Gastrocnemius medialis (tissue), 4 donors: ENCODE results near the gene ZNF682. TPM values are rescaled to one million over a fixed set of nuclear protein-coding genes. Genes with fewer than 3 reads are reported as not detected.

Experiments used
- ATAC-seq, 2 donors: fragments of 150-250 bp; one replicate each; pipeline ENCODE4 v1.9.1; 2016
- DNase-seq, 2 donors: peaks; one replicate each; pipeline ENCODE4 v3.0.0-alpha.2; 2019
- H3K27ac ChIP-seq, 4 donors: fragments of 200-600 bp; sonication (generic); 1 replicate in 1 of 4; 2 replicates in 3 of 4; pipeline ENCODE4 v1.5.1; 2016 to 2018; ENCODE audit warnings: mild to moderate bottlenecking in 2 of 4, moderate library complexity in 1 of 4
- H3K27me3 ChIP-seq, 3 donors: fragments of 200-600 bp; sonication (generic) in 2 of 3; 1 replicate in 1 of 3; 2 replicates in 2 of 3; pipeline versions ENCODE4 v1.5.1 to v1.6.0; 2016 to 2019; ENCODE audit warnings: mild to moderate bottlenecking in 1 of 3, moderate library complexity in 1 of 3
- H3K36me3 ChIP-seq, 2 donors: fragments of 200-600 bp; sonication (generic) in 1 of 2; one replicate each; pipeline ENCODE4 v1.5.1; 2017 to 2018
- H3K4me1 ChIP-seq, 2 donors: fragments of 200-600 bp; sonication (generic) in 1 of 2; one replicate each; pipeline ENCODE4 v1.5.1; 2016 to 2017; ENCODE audit warnings: mild to moderate bottlenecking in 2 of 2
- H3K4me3 ChIP-seq, 4 donors: fragments of 200-600 bp; sonication (generic) in 3 of 4; 1 replicate in 1 of 4; 2 replicates in 3 of 4; pipeline ENCODE4 v1.5.1; 2016 to 2019; ENCODE audit warnings: mild to moderate bottlenecking in 2 of 4
- H3K9me3 ChIP-seq, 3 donors: fragments of 200-600 bp; sonication (generic) in 2 of 3; 1 replicate in 1 of 3; 2 replicates in 2 of 3; pipeline ENCODE4 v1.5.1; 2016 to 2019
- POLR2A ChIP-seq, 2 donors: fragments of 450-650 bp; IDR thresholded peaks; one replicate each; pipeline ENCODE4 v1.6.1; 2017; ENCODE audit warnings: antibody characterized with exemption in 2 of 2, mild to moderate bottlenecking in 2 of 2, moderate library complexity in 2 of 2
- in situ Hi-C, 4 donors: fragments of 200-750 bp; cut with MboI; loops; one replicate each; pipeline versions ENCODE4 v1.15.0 to v1.8.0; 2017; ENCODE audit warnings: low sequenced_read_pairs in 4 of 4
- intact Hi-C: fragments of 100-400 bp; cut with DNase I; formaldehyde crosslinking; loops from one replicate; pipeline ENCODE4 v1.15.1; 2023; ENCODE audit warnings: low total_unique reads
- total RNA-seq, 4 donors: library from RNA; depleted of rRNA; stranded (reverse); fragments of >200 nt; gene quantifications; one replicate each; pipeline versions ENCODE4 v1.1.0 to v1.2.3, GENCODE V29; 2016
- TF ChIP-seq, protein P1 (sequence below), 5 experiments: fragments of 450-650 bp in 3 of 5; fragments of 200-600 bp in 2 of 5; sonication (generic) in 2 of 5; IDR thresholded peaks in 4 of 5; conservative IDR thresholded peaks in 1 of 5; 1 replicate in 4 of 5; 2 replicates in 1 of 5; pipeline ENCODE4 v1.5.1; 2016 to 2019; ENCODE audit warnings: antibody characterized with exemption in 5 of 5, mild to moderate bottlenecking in 3 of 5, moderate library complexity in 3 of 5

ZNF682 gene
- total RNA-seq, 4 donors from 2014 or later = 0.44 to 6.3 TPM; not detected in 2

DNA sequence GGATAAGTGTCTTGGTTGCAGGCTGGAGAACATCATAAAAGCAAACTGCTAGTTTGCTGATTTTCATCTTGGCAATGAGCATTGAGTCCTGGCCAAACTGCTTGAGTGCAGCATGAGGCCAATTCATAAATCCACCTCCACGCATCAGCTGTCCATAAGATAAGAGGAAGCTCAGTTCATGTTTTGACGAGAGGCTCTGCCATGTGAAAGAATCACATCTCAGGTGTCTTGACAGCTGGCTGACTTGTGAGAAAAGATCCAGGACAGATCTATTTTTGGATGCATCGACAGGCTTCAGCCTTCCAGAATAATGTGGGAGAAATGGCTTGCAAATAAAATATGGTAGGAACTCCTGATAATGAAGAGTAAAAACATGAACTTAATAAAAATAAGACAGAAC lies 5.4 kb upstream of the ZNF682 start:
- ATAC-seq (peak in 1 of 2 donors; percentile 87), DNase-seq (peak in 1 of 2 donors; percentile 9)
- Histone ChIP-seq H3K4me3 (no peak overlapping the region), H3K4me1 (peaks cover 0 to 2% of the 10 kb centered on the region in 2 donors), H3K27me3 (no peaks in the 10 kb centered on the region), H3K36me3 (no peaks in the 10 kb centered on the region), H3K27ac (peak overlapping the region in 1 of 4 donors; percentile 48), H3K9me3 (no peaks in the 10 kb centered on the region)
- intact Hi-C loops = no loop called here
- in situ Hi-C loops = no loop called here
- TF ChIP-seq, protein P1, sequence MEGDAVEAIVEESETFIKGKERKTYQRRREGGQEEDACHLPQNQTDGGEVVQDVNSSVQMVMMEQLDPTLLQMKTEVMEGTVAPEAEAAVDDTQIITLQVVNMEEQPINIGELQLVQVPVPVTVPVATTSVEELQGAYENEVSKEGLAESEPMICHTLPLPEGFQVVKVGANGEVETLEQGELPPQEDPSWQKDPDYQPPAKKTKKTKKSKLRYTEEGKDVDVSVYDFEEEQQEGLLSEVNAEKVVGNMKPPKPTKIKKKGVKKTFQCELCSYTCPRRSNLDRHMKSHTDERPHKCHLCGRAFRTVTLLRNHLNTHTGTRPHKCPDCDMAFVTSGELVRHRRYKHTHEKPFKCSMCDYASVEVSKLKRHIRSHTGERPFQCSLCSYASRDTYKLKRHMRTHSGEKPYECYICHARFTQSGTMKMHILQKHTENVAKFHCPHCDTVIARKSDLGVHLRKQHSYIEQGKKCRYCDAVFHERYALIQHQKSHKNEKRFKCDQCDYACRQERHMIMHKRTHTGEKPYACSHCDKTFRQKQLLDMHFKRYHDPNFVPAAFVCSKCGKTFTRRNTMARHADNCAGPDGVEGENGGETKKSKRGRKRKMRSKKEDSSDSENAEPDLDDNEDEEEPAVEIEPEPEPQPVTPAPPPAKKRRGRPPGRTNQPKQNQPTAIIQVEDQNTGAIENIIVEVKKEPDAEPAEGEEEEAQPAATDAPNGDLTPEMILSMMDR (IDR thresholded peaks at IDR 0.05 in 4 of 5, conservative IDR thresholded peaks at IDR 0.05 in 1 of 5) = no peak
- no peak for TF ChIP-seq POLR2A (IDR thresholded peaks at IDR 0.05)

DNA sequence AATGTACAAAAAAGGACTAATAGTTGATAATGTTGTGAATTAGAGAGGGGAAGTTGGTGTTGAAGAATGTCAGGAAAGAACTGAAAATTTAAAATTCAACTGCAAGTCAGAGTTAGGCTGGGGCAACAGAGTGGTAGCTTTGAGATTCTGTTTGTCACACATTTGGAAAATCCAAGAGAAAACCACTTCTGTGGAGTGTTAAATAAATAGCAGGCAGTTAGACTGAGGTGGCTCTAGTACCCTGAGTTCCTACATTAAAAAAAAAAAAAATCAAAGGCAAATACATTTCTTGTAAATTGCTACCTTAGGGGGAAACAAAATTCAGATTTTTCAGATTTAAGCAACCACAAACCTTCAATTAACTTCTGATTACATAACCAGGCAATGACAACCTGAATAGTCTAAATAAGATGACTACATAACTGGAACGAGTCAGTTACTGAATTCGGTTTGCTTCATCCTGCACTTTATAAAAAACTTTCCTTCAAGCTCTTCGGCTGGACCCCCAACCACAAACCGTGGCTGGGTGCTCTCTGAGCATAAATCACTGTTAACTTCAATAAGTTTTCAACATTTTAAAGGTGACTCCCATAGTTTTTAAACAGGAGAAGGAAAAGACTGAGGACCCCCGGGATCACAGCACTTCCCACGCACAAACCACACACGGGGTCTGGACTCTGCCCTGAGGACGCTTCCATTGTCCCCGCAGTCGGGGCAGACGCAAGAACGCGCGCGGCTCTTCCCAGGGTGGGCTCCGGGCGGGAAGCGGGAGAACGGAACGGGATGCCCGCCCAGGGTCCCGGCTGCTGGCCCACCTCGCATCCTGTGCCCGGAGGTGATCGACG lies 725 bp downstream of the ZNF682 start:
- intact Hi-C loops = loop anchor here (2.0 kb wide), 1 partner anchor 262 kb away; no protein-coding TSS in a partner anchor
- H3K27ac ChIP-seq = peak overlapping the region; percentile 40 to 82 (median 60)

DNA sequence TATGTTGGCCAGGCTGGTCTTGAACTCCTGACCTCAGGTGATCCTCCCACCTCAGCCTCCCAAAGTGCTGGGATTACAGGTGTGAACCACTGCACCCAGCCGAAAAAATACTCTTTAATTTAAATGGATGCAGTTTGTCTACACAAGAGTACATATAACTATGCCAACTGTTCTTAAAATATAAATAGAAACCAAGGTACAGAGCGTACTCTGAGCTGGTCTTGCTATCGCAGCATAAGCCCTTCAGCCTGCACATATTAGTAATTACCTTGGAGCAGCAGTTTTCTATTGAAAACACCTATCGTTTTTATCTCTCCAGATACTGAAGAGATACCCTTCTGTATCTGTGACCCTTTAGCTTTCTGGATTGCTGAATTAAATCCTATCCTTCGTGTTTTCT lies 3.4 kb downstream of the ZNF682 start:
- H3K4me3 ChIP-seq = no peak overlapping the region

More for the DNA sequence above, 725 bp downstream of the ZNF682 start:
- Histone ChIP-seq H3K36me3 (no peaks in the 10 kb centered on the region), H3K4me1 (peaks cover 9% of the 10 kb centered on the region in 2 donors), H3K4me3 (peak overlapping the region; percentile 63 to 73 (median 69)), H3K9me3 (no peaks in the 10 kb centered on the region), H3K27me3 (no peaks in the 10 kb centered on the region)
- ATAC-seq = peak in 1 of 2 donors; percentile 26
- TF ChIP-seq, protein P1 (IDR thresholded peaks at IDR 0.05 in 4 of 5, conservative IDR thresholded peaks at IDR 0.05 in 1 of 5) = no peak
- no peak for TF ChIP-seq POLR2A (IDR thresholded peaks at IDR 0.05)
- in situ Hi-C loops = no loop called here
- no peak for DNase-seq

DNA sequence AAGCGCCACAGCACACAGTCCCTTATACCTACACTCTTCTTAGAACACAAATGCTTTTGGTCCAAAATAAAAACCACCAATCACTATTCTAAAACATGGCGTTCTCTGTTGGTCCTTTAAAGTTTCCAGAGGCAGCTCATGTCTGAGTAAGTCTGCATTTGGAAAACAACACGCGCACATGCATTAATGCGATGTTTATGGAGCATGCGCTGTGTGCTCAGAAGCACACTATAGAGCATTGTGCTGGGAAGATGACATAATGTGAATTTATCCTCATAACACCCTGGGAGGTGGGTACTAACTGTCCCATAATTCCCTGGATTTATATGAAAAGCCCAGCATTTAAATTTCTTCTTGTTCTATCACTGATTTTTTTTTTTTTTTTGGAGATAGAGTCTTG lies 10.7 kb downstream of the ZNF682 start:
- ATAC-seq (no peak), DNase-seq (no peak)
- Histone ChIP-seq H3K36me3 (peaks cover 0 to 5% of the 10 kb centered on the region in 2 donors), H3K4me3 (no peak overlapping the region), H3K4me1 (no peaks in the 10 kb centered on the region), H3K9me3 (no peaks in the 10 kb centered on the region), H3K27me3 (no peaks in the 10 kb centered on the region), H3K27ac (no peak overlapping the region)
- in situ Hi-C loops = no loop called here
- TF ChIP-seq, protein P1 (IDR thresholded peaks at IDR 0.05 in 4 of 5, conservative IDR thresholded peaks at IDR 0.05 in 1 of 5) = no peak
- no peak for TF ChIP-seq POLR2A (IDR thresholded peaks at IDR 0.05)
- intact Hi-C loops = no loop called here

More for the DNA sequence above, 3.4 kb downstream of the ZNF682 start:
- Histone ChIP-seq H3K27ac (peak overlapping the region in 1 of 4 donors; percentile 51), H3K9me3 (no peaks in the 10 kb centered on the region), H3K4me1 (peaks cover 9% of the 10 kb centered on the region in 2 donors), H3K36me3 (no peaks in the 10 kb centered on the region), H3K27me3 (no peaks in the 10 kb centered on the region)
- intact Hi-C loops = no loop called here
- TF ChIP-seq, protein P1 (IDR thresholded peaks at IDR 0.05 in 4 of 5, conservative IDR thresholded peaks at IDR 0.05 in 1 of 5) = no peak
- TF ChIP-seq POLR2A (IDR thresholded peaks at IDR 0.05) = no peak
- DNase-seq = no peak
- peak in 1 of 2 donors; percentile 59 for ATAC-seq
- in situ Hi-C loops = no loop called here
